Ovary (tissue), 9 donors: ENCODE measurements around the gene COPS2. TPM values are rescaled to one million over a fixed set of nuclear protein-coding genes. Genes with fewer than 3 reads are reported as not detected.
"Not testable (repeated sequence)": the region's sequence is repeated elsewhere in the genome, so short reads cannot be mapped to it uniquely, and the experiment has no call there.

Source experiments
- DNase-seq, 5 donors: peaks; one replicate each; pipeline ENCODE4 v3.0.0-alpha.2; 2019 to 2020
- H3K27ac ChIP-seq, 2 donors: fragments of 200-600 bp; one replicate each; pipeline versions ENCODE4 v1.5.1 to v1.8.0; 2019 to 2022
- H3K27me3 ChIP-seq: fragments of 200-600 bp; one replicate; pipeline ENCODE4 v1.8.0; 2022
- H3K36me3 ChIP-seq: fragments of 200-600 bp; sonication (generic); one replicate; pipeline ENCODE4 v1.5.1; 2019
- H3K4me1 ChIP-seq: one replicate; pipeline ENCODE4 v1.8.1; 2013; ENCODE audit warnings: mild to moderate bottlenecking, moderate library complexity; ENCODE audit not compliant: insufficient read depth
- H3K4me3 ChIP-seq: fragments of 200-600 bp; sonication (generic); one replicate; pipeline ENCODE4 v1.5.1; 2017
- H3K9me3 ChIP-seq, 2 donors: fragments of 200-600 bp in 1 of 2; sonication (generic) in 1 of 2; one replicate each; pipeline versions ENCODE4 v1.5.1 to v1.8.1; 2013 to 2019; ENCODE audit warnings: mild to moderate bottlenecking in 1 of 2, moderate library complexity in 1 of 2
- EP300 ChIP-seq: sonication (generic); formaldehyde crosslinking; IDR thresholded peaks from one replicate; pipeline ENCODE4 v1.6.1; 2017; ENCODE audit warnings: antibody characterized with exemption
- POLR2A ChIP-seq: fragments of 450-650 bp; IDR thresholded peaks from one replicate; pipeline ENCODE4 v1.6.1; 2017; ENCODE audit warnings: antibody characterized with exemption, mild to moderate bottlenecking, moderate library complexity
- WGBS, 3 donors: extraction: QIAGEN DNeasy Blood & Tissue Kit in 1 of 3; methylation state at CpG; one replicate each; pipeline versions ENCODE4 v1.1.5 to v1.1.7; 2013 to 2017; 5-methylcytosine and 5-hydroxymethylcytosine counted together
- intact Hi-C, 4 donors: fragments of 100-400 bp; cut with DNase I; formaldehyde crosslinking; loops; one replicate each; pipeline versions ENCODE4 v1.11.0 to v1.15.1; 2022 to 2023
- microRNA-seq, 3 donors: library from miRNA; unstranded; fragments of <30 nt; microRNA quantifications; one replicate each; pipeline versions ENCODE4 to v1.2.0, GENCODE V29; 2019 to 2020
- polyA plus RNA-seq, 2 donors: library from polyadenylated mRNA; stranded (reverse); fragments of 200-250 nt in 1 of 2; fragments of 350-450 nt in 1 of 2; fragmentation: Illumina TruSeq in 1 of 2; extraction: RNeasy Lipid Tissue Mini Kit (QIAGEN cat#74804) in 1 of 2; gene quantifications; one replicate each; pipeline ENCODE4 v1.2.3, GENCODE V29; 2013 to 2014
- small RNA-seq: library from RNA; depleted of rRNA; stranded (forward); fragments of <200 nt; gene quantifications from one replicate; pipeline ENCODE3, GENCODE V24; 2016
- total RNA-seq, 7 donors: library from RNA; depleted of rRNA in 2 of 7; stranded (reverse); fragments of >200 nt in 2 of 7; fragmentation: NEBNext Ultra II Directional in 3 of 7; extraction: Animal tissue kit (Norgen Biotek cat#: 25700) in 3 of 7; gene quantifications; one replicate each; pipeline versions ENCODE4 v1.1.0 to v1.2.4, GENCODE V29; 2016 to 2023
- TF ChIP-seq, protein P1 (sequence below), 3 donors: fragments of 450-650 bp in 2 of 3; fragments of 200-600 bp in 1 of 3; IDR thresholded peaks; one replicate each; pipeline versions ENCODE4 v1.5.1 to v1.8.0; 2016 to 2022; ENCODE audit warnings: antibody characterized with exemption in 3 of 3, mild to moderate bottlenecking in 1 of 3
- donor health status: DM: no; HTN: no; CAD: no; lungs with moderate emphysema.
- donor health status: DM: no; HTN: no; CAD: no.
- donor health status: Bipolar disorder and iron deficiency.
- donor health status: DM: yes; HTN: yes; CAD: no.
- donor health status: DM: no; HTN: no; CAD: no.
- donor health status: DM: yes; HTN: yes; CAD: no.

The COPS2 gene
- total and polyA plus RNA-seq, 9 donors = 44.2 to 95.4 (median 80.0) TPM

DNA sequence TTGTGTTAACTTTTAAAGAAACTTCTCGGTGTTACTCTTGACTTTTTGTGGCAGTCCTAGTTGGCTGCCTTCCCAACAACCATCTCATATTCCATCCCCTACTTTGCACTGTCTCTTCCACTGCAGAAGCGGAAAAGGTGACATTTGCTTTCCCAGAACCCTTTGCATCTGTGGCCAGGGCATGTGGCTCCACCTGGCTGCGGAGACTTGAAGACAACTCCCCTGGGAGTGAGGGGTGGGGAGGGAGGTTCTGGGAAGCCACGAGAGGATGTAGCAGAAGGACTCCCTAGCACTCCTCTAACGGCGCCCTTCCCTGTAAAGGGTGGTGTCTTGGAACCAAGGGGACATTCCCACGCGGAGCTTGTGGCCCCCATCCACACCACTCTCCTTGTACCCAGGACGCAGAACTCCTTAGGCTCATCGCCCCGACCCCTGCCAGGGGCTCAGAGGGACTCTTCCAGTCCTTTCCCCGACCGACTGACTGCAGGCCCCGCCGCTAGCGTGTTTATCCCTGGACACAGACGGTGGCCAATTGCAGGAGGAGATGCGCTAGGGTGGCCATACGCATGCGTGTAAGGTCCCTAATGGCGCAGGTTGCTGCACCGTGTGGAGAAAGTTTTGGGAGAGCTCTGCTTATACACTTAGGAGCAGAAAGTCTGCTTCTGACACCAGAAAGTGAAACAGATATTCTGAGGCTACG lies 75.9 kb downstream of the COPS2 start:
- Histone ChIP-seq H3K27me3 (no peaks in the 10 kb centered on the region), H3K9me3 (no peaks in the 10 kb centered on the region), H3K36me3 (no peaks in the 10 kb centered on the region), H3K27ac (no peak overlapping the region), H3K4me1 (no peaks in the 10 kb centered on the region), H3K4me3 (no peak overlapping the region)
- intact Hi-C loops = no loop called here
- TF ChIP-seq EP300 (no peak), POLR2A (no peak)
- TF ChIP-seq, protein P1, sequence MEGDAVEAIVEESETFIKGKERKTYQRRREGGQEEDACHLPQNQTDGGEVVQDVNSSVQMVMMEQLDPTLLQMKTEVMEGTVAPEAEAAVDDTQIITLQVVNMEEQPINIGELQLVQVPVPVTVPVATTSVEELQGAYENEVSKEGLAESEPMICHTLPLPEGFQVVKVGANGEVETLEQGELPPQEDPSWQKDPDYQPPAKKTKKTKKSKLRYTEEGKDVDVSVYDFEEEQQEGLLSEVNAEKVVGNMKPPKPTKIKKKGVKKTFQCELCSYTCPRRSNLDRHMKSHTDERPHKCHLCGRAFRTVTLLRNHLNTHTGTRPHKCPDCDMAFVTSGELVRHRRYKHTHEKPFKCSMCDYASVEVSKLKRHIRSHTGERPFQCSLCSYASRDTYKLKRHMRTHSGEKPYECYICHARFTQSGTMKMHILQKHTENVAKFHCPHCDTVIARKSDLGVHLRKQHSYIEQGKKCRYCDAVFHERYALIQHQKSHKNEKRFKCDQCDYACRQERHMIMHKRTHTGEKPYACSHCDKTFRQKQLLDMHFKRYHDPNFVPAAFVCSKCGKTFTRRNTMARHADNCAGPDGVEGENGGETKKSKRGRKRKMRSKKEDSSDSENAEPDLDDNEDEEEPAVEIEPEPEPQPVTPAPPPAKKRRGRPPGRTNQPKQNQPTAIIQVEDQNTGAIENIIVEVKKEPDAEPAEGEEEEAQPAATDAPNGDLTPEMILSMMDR (IDR thresholded peaks at IDR 0.05) = no peak
- 85 to 90% (median 88%) methylated on average over 23 of the region's 23 CpGs for WGBS, 3 donors
- no peak for DNase-seq

DNA sequence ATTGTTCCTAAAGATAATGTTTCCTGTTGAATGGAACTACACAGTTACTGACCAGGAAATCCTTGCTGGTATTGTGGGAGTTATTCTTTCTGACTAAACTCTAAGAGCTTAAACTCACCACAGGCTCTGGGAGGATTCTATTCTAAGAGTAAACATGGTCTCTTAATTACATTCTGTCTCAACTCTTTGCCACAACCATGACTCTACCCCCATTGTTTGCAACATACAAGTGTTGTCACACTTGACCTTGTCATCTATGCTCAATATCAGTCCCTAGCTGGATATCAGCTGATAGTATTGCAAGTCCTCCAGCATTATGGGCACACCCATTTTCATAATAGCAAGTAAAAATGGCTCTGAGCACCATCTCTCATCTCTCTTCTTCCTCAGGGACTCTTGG lies 79.5 kb downstream of the COPS2 start:
- no peak for TF ChIP-seq EP300
- TF ChIP-seq, protein P1 (IDR thresholded peaks at IDR 0.05) = no peak
- TF ChIP-seq POLR2A = no peak
- no peaks in the 10 kb centered on the region for H3K36me3 ChIP-seq
- H3K9me3 ChIP-seq = no peaks in the 10 kb centered on the region
- H3K4me1 ChIP-seq = no peaks in the 10 kb centered on the region
- no peak for DNase-seq
- intact Hi-C loops = no loop called here
- no peak overlapping the region for H3K27ac ChIP-seq
- no peaks in the 10 kb centered on the region for H3K27me3 ChIP-seq
- H3K4me3 ChIP-seq = no peak overlapping the region

DNA sequence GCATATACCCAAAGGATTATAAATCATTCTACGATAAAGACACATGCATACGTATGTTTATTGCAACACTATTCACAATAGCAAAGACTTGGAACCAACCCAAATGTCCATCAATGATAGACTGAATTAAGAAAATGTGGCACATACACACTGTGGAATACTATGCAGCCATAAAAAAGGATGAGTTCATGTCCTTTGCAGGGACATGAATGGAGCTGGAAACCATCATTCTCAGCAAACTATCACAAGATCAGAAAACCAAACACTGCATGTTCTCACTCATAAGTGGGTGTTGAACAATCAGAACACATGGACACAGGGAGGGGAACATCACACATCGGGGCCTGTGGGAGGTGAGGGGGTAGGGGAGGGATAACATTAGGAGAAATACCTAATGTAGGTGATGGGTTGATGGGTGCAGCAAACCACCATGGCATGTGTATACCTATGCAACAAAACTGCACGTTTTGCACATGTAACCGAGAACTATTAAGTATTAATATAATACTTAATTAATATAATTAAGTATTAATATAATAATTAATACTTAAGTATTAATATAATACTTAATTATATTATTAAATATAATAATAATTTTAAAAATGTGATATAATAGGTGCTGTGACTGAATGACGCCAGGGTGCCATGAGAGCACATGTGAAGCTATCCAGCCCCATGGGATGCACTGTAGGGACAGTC lies 80.7 kb downstream of the COPS2 start:
- intact Hi-C loops, DNase-seq, H3K36me3 ChIP-seq, H3K27ac ChIP-seq, H3K4me3 ChIP-seq, H3K4me1 ChIP-seq, H3K9me3 ChIP-seq, H3K27me3 ChIP-seq: not testable (repeated sequence)
- 78 to 84% (median 80%) methylated on average over 6 of the region's 6 CpGs for WGBS, 3 donors

Small RNA genes within 50 kb of the gene (microRNA-seq; reads per million reads assigned to microRNA genes)
- 0 reads per million in 3 donors for gene MIR4716

Small RNA genes within 50 kb of the gene (small RNA-seq; reads per million reads assigned to genes)
- gene MIR4716 = not detected
- not detected for gene RF00019
- gene RN7SL307P = not detected

Other genes starting within 250 kb of the COPS2 start
- gene SHC4, start 191.7 kb downstream of the COPS2 start, total RNA-seq = under 1 TPM; 0.10 to 0.79 (median 0.33) TPM
- gene SHC4, start 191.7 kb downstream of the COPS2 start, polyA plus RNA-seq = 1 to 10 TPM in 1 of 2 donors, under 1 TPM in 1; 0.38 to 1.8 TPM
- gene SECISBP2L, start 109.2 kb downstream of the COPS2 start, total RNA-seq = 10 to 100 TPM; 28.7 to 47.0 (median 40.7) TPM
- 10 to 100 TPM; 13.1 to 26.8 TPM for gene SECISBP2L, start 109.2 kb downstream of the COPS2 start, polyA plus RNA-seq
- 10 to 100 TPM; 37.2 to 49.2 (median 39.8) TPM for gene GALK2, start 14.6 kb upstream of the COPS2 start, total RNA-seq
- 10 to 100 TPM; 14.4 to 16.7 TPM for gene GALK2, start 14.6 kb upstream of the COPS2 start, polyA plus RNA-seq